MCF 10A (cell line): ENCODE measurements around the gene SMARCA5. TPM values are rescaled to one million over a fixed set of nuclear protein-coding genes. Genes with fewer than 3 reads are reported as not detected.

ENCODE experiments used
- BruUV-seq: library from RNA; stranded (reverse); fragments of 400-500 nt; replicated peaks from 2 replicates; lab custom pipeline; 2021; lab: Mats Ljungman, UMichigan
- CTCF ChIA-PET: fragments of 300-600 bp; sonication (Branson Sonifier 250); formaldehyde crosslinking; extraction: SDS; loops from one replicate; lab custom pipeline; 2021; ENCODE audit warnings: antibody characterized with exemption, inconsistent platforms; lab: Yijun Ruan, JAX
- POLR2A ChIA-PET: fragments of 300-600, 350-650 bp; sonication (Branson Sonifier 250); formaldehyde crosslinking; extraction: SDS; loops from one replicate; lab custom pipeline; 2020; ENCODE audit warnings: antibody characterized with exemption, inconsistent platforms; lab: Yijun Ruan, JAX
- DNase-seq: peaks from one replicate; pipeline ENCODE4 v3.0.0-alpha.2; 2018; ENCODE audit not compliant: unreplicated experiment
- H3K27ac Mint-ChIP-seq: one replicate; pipeline ENCODE4 v1.8.0; 2022; ENCODE audit warnings: mild to moderate bottlenecking, low read depth, mixed read lengths; ENCODE audit not compliant: unreplicated experiment
- H3K27me3 Mint-ChIP-seq: one replicate; pipeline ENCODE4 v1.8.0; 2022; ENCODE audit warnings: mixed read lengths; ENCODE audit not compliant: insufficient read depth, unreplicated experiment
- H3K36me3 Mint-ChIP-seq: one replicate; pipeline ENCODE4 v1.8.0; 2022; ENCODE audit warnings: mild to moderate bottlenecking, moderate library complexity, mixed read lengths; ENCODE audit not compliant: insufficient read depth, unreplicated experiment
- H3K4me1 Mint-ChIP-seq: one replicate; pipeline ENCODE4 v1.8.0; 2022; ENCODE audit warnings: mixed read lengths; ENCODE audit not compliant: insufficient read depth, unreplicated experiment
- H3K4me3 Mint-ChIP-seq: one replicate; pipeline ENCODE4 v1.8.0; 2022; ENCODE audit warnings: mild to moderate bottlenecking, moderate library complexity, mixed read lengths; ENCODE audit not compliant: unreplicated experiment
- H3K9me3 Mint-ChIP-seq: one replicate; pipeline ENCODE4 v1.8.0; 2022; ENCODE audit warnings: mixed read lengths; ENCODE audit not compliant: unreplicated experiment
- intact Hi-C: fragments of 100-400 bp; cut with micrococcal nuclease; formaldehyde crosslinking; loops from 2 replicates; pipeline ENCODE4 v1.14.1; 2022
- total RNA-seq: library from RNA; stranded (reverse); gene quantifications from 2 replicates; pipeline ENCODE4 v1.2.3, GENCODE V29; 2022
- TF ChIP-seq, protein P1 (sequence below): fragments of 200-600 bp; IDR thresholded peaks from one replicate; pipeline ENCODE4 v1.8.0; 2022; ENCODE audit warnings: antibody characterized with exemption, mild to moderate bottlenecking; ENCODE audit not compliant: unreplicated experiment

Gene SMARCA5
- total RNA-seq, 1 experiment from 2014 or later, result 49.0 TPM

DNA sequence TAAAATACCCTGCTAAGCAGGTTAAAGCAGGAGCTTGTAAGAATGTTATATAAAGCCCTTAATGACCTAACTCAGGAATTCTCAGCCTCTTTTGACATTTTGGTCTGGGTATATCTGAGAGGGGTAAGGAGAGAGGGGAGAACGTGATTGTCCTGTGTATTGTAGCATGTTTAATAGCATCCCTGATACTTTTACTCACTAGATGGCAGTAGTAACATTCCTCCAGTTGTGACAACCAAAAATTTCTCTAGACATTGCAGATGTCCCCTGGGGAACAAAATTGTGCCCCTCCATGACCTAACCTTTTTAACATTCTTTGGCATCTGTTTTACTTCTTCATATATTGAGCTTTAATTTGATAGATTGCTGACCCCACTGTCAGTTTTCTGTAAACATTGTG, 17.9 kb downstream of the SMARCA5 start:
- TF ChIP-seq, protein P1, sequence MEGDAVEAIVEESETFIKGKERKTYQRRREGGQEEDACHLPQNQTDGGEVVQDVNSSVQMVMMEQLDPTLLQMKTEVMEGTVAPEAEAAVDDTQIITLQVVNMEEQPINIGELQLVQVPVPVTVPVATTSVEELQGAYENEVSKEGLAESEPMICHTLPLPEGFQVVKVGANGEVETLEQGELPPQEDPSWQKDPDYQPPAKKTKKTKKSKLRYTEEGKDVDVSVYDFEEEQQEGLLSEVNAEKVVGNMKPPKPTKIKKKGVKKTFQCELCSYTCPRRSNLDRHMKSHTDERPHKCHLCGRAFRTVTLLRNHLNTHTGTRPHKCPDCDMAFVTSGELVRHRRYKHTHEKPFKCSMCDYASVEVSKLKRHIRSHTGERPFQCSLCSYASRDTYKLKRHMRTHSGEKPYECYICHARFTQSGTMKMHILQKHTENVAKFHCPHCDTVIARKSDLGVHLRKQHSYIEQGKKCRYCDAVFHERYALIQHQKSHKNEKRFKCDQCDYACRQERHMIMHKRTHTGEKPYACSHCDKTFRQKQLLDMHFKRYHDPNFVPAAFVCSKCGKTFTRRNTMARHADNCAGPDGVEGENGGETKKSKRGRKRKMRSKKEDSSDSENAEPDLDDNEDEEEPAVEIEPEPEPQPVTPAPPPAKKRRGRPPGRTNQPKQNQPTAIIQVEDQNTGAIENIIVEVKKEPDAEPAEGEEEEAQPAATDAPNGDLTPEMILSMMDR, result peak; percentile 43
- Mint-ChIP-seq H3K36me3 (peaks cover 85% of the 10 kb centered on the region), H3K27me3 (no peaks in the 10 kb centered on the region), H3K4me3 (no peak overlapping the region), H3K4me1 (peaks cover 4% of the 10 kb centered on the region), H3K27ac (peak overlapping the region; percentile 49), H3K9me3 (no peaks in the 10 kb centered on the region)
- CTCF ChIA-PET, result interaction anchor here (0.6 to 2.4 kb wide), 18 partner anchors 9 to 1531 kb away, joined by 3 to 14 read pairs (median 3); no protein-coding TSS in a partner anchor
- POLR2A ChIA-PET, result interaction anchor here (0.6 to 1.2 kb wide), 3 partner anchors 17 to 150 kb away, joined by 3 read pairs; partner anchors contain the start of gene SMARCA5
- BruUV-seq, result no TSS peak
- peak; percentile 22 for DNase-seq
- intact Hi-C loops, result no loop called here

DNA sequence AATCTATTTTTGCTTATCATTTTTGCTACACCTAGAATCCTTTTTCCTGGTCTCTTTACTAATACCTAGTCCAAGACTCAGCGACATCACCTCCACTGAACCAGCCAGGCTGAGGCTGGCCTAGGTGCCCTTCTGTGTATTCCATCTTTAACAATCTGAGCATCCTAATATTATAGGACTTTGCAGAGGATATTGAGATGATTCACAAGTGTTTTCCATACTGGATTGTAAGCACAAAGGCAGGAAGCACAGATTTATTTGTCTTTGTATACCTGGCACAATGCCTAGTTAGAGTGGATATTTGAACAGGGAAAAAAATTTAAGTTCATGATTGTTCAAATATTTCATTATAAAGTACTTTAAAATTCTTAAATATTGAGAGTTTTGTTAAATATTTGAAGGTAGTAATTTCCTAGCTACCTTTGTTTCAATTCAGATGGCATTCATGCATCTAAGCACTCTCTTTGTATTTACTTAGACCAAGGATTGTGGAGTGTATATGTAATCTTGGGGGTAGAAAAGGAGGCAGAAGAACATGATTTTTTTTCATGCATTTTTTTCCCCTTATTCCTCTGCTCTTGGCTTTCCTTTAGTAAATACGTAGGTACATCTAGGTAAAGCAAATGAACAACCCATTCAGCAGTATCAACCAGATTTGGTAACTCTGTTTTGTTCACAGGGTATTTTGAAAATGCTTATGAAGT, 18.4 kb downstream of the SMARCA5 start:
- TF ChIP-seq, protein P1, result no peak
- peak overlapping the region; percentile 49 for H3K27ac Mint-ChIP-seq
- intact Hi-C loops, result no loop called here
- H3K36me3 Mint-ChIP-seq, result peaks cover 85% of the 10 kb centered on the region
- H3K4me3 Mint-ChIP-seq, result no peak overlapping the region
- H3K9me3 Mint-ChIP-seq, result no peaks in the 10 kb centered on the region
- no TSS peak for BruUV-seq
- POLR2A ChIA-PET, result interaction anchor here (1.2 kb wide), 2 partner anchors 18 to 19 kb away, joined by 3 read pairs; partner anchors contain the start of gene SMARCA5
- no peak for DNase-seq
- CTCF ChIA-PET, result interaction anchor here (0.6 to 2.4 kb wide), 16 partner anchors 9 to 1577 kb away, joined by 3 to 14 read pairs (median 3); no protein-coding TSS in a partner anchor
- no peaks in the 10 kb centered on the region for H3K27me3 Mint-ChIP-seq
- peaks cover 4% of the 10 kb centered on the region for H3K4me1 Mint-ChIP-seq

DNA sequence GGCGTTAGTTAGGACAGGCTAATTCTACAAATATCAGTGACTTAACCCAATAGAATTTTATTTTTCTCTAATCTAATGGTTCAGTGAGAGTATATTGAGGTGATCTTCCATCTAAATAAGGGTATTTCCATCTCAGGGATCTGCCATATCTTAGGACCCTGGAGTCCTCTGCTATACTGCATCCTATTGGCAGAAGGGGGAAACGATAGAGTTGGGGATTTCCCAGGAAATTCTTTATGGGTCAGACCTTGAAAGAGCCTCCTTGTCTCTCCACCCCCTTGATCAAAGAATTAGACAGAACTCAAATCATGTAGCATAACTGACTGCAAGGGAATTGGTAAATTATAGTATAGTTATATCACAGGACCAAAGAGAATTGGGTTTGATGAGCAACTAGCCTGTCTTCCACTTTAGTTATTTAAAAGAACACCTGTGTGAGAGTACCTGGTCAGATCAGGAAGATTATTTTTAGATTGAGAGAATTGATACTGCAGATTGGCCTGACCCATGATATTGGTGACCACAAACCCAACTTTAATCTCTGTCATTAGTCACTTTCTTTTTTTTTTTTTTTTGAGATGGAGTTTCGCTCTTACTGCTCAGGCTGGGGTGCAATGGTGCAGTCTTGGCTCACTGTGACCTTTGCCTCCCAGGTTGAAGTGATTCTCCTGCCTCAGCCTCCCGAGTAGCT, 25.6 kb downstream of the SMARCA5 start:
- DNase-seq, result no peak
- ChIA-PET POLR2A (no interaction called here), CTCF (no interaction called here)
- peaks cover 89% of the 10 kb centered on the region for H3K36me3 Mint-ChIP-seq
- no peaks in the 10 kb centered on the region for H3K4me1 Mint-ChIP-seq
- TF ChIP-seq, protein P1, result no peak
- intact Hi-C loops, result no loop called here
- no peak overlapping the region for H3K27ac Mint-ChIP-seq
- H3K9me3 Mint-ChIP-seq, result no peaks in the 10 kb centered on the region
- no peak overlapping the region for H3K4me3 Mint-ChIP-seq
- no peaks in the 10 kb centered on the region for H3K27me3 Mint-ChIP-seq
- BruUV-seq, result no TSS peak

DNA sequence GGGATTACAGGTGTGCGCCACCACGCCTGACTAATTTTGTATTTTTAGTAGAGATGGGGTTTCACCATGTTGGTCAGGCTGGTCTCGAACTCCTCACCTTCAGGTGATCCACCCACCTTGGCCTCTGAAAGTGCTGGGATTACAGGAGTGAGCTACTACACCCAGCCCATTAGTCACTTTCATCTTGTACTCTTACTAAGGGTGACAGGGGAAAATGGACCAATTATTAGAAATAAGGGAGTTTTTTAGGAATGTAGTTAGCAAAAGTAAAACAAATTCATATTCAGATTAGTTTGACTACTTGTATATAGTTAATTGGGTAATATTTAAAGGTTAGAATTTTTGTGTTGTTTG, 26.1 kb downstream of the SMARCA5 start:
- intact Hi-C loops, result no loop called here
- Mint-ChIP-seq H3K9me3 (no peaks in the 10 kb centered on the region), H3K27ac (no peak overlapping the region), H3K36me3 (peaks cover 94% of the 10 kb centered on the region), H3K4me3 (no peak overlapping the region), H3K4me1 (no peaks in the 10 kb centered on the region), H3K27me3 (no peaks in the 10 kb centered on the region)
- DNase-seq, result no peak
- ChIA-PET CTCF (no interaction called here), POLR2A (no interaction called here)
- TF ChIP-seq, protein P1, result no peak
- BruUV-seq, result no TSS peak
